A549 (cell line): ENCODE results near the gene RBMS3. TPM values are rescaled to one million over a fixed set of nuclear protein-coding genes. Genes with fewer than 3 reads are reported as not detected.

Experiments used
- ATAC-seq, 2 experiments: fragments of 200-7000 bp in 1 of 2; fragments of >200 bp in 1 of 2; cut with Nextera tagmentation in 1 of 2; cut with Tn5 transposase in 1 of 2; 3 replicates each; pipeline versions ENCODE4 v1.8.0 to v1.9.1; 2018 to 2020; ENCODE audit warnings: mild to moderate bottlenecking in 1 of 2, moderate library complexity in 1 of 2
- CTCF ChIA-PET: fragments of 300-600 bp; sonication (Branson Sonifier 250); formaldehyde crosslinking; extraction: SDS; loops from one replicate; lab custom pipeline; 2021; ENCODE audit warnings: antibody characterized with exemption, inconsistent platforms; lab: Yijun Ruan, JAX
- POLR2A ChIA-PET: fragments of 350-600 bp; formaldehyde crosslinking; extraction: SDS; loops from one replicate; lab custom pipeline; 2021; ENCODE audit warnings: antibody characterized with exemption, inconsistent platforms; lab: Yijun Ruan, JAX
- DNase-seq, 2 experiments: peaks; one replicate each; pipeline versions ENCODE4 v3.0.0 to v3.0.0-alpha.2; 2011 to 2016; ENCODE audit warnings: low read depth in 1 of 2, low spot score in 1 of 2
- FAIRE-seq: peaks from 2 replicates; lab custom pipeline; 2011; peaks lifted over from hg19 to GRCh38; lab: Jason Lieb, UNC
- H3K27ac ChIP-seq, 2 experiments: fragments of >200 bp; sonication (Bioruptor Twin); formaldehyde crosslinking; 3 replicates each; pipeline ENCODE4 v1.5.1; 2016 to 2017
- H3K4me1 ChIP-seq: fragments of >200 bp; sonication (Bioruptor Twin); formaldehyde crosslinking; 3 replicates; pipeline ENCODE4 v1.6.1; 2016
- H3K4me2 ChIP-seq: fragments of >200 bp; sonication (Bioruptor Twin); formaldehyde crosslinking; 3 replicates; pipeline ENCODE4 v1.6.1; 2016
- H3K4me3 ChIP-seq: fragments of >200 bp; sonication (Bioruptor Twin); formaldehyde crosslinking; 3 replicates; pipeline ENCODE4 v1.5.1; 2016
- H3K9me3 ChIP-seq: fragments of >200 bp; sonication (Bioruptor Twin); formaldehyde crosslinking; 3 replicates; pipeline ENCODE4 v1.6.1; 2016
- ATOH8 ChIP-seq: fragments of 250-450 bp; sonication (Bioruptor Pico); IDR thresholded peaks from 2 replicates; pipeline ENCODE4 v1.5.0; 2020; ENCODE audit warnings: low read depth, mild to moderate bottlenecking, moderate library complexity
- CBX8 ChIP-seq: fragments of 200-600 bp; sonication (generic); IDR thresholded peaks from 2 replicates; pipeline ENCODE4 v1.6.1; 2016
- CTCF ChIP-seq: fragments of >200 bp; sonication (Bioruptor Twin); formaldehyde crosslinking; IDR thresholded peaks from 3 replicates; pipeline ENCODE4 v1.5.1; 2016
- E2F6 ChIP-seq: IDR thresholded peaks from 2 replicates; pipeline ENCODE4 v1.6.1; 2012; ENCODE audit warnings: low read depth, borderline replicate concordance
- ELK1 ChIP-seq: fragments of 150-350 bp; IDR thresholded peaks from 2 replicates; pipeline ENCODE4 v1.6.1; 2014; ENCODE audit warnings: low read depth, mild to moderate bottlenecking, low read length
- FOSL2 ChIP-seq, 2 experiments: fragments of 450-650 bp in 1 of 2; fragments of >200 bp in 1 of 2; sonication (Bioruptor Twin) in 1 of 2; formaldehyde crosslinking; IDR thresholded peaks; 2 replicates each; pipeline versions ENCODE4 v1.5.0 to v1.6.1; 2016 to 2020; ENCODE audit warnings: mild to moderate bottlenecking in 1 of 2, moderate library complexity in 1 of 2
- HMGXB4 ChIP-seq: fragments of 250-450 bp; sonication (Bioruptor Pico); IDR thresholded peaks from 2 replicates; pipeline ENCODE4 v1.5.0; 2021; ENCODE audit warnings: mild to moderate bottlenecking, moderate library complexity, borderline replicate concordance
- HOXB13 ChIP-seq: fragments of 250-450 bp; sonication (Bioruptor Pico); IDR thresholded peaks from 2 replicates; pipeline ENCODE4 v1.5.0; 2020; ENCODE audit warnings: low read depth, mild to moderate bottlenecking, moderate library complexity
- HOXB5 ChIP-seq: fragments of 250-450 bp; sonication (Bioruptor Pico); IDR thresholded peaks from 2 replicates; pipeline ENCODE4 v1.5.0; 2020; ENCODE audit warnings: mild to moderate bottlenecking, moderate library complexity
- JUNB ChIP-seq: fragments of >200 bp; sonication (Bioruptor Twin); formaldehyde crosslinking; IDR thresholded peaks from 2 replicates; pipeline ENCODE4 v1.6.1; 2016
- KDM5A ChIP-seq: fragments of 200-600 bp; sonication (generic); IDR thresholded peaks from 2 replicates; pipeline ENCODE4 v1.6.1; 2016; ENCODE audit warnings: antibody characterized with exemption, mild to moderate bottlenecking
- MAFK ChIP-seq: fragments of 450-650 bp; IDR thresholded peaks from 2 replicates; pipeline ENCODE4 v1.6.1; 2014; ENCODE audit not compliant: partially characterized antibody
- MAX ChIP-seq: IDR thresholded peaks from 2 replicates; pipeline ENCODE4 v1.6.1; 2012
- MAZ ChIP-seq: fragments of 150-350 bp; IDR thresholded peaks from 2 replicates; pipeline ENCODE4 v1.6.1; 2014; ENCODE audit warnings: antibody characterized with exemption, low read depth, low read length, borderline replicate concordance
- MYC ChIP-seq: IDR thresholded peaks from 2 replicates; pipeline ENCODE4 v1.6.1; 2012; ENCODE audit warnings: mild to moderate bottlenecking, inconsistent platforms, low read length, improper control_type of control experiment, borderline replicate concordance
- NFE2L2 ChIP-seq: fragments of 150-350 bp; conservative IDR thresholded peaks from 2 replicates; pipeline ENCODE4 v1.6.1; 2014; ENCODE audit warnings: low read length
- PBX3 ChIP-seq: IDR thresholded peaks from 2 replicates; pipeline ENCODE4 v1.6.1; 2012
- RCOR1 ChIP-seq: fragments of 150-350 bp; IDR thresholded peaks from 2 replicates; pipeline ENCODE4 v1.6.1; 2014; ENCODE audit warnings: antibody characterized with exemption, low read length, low read depth
- RNF2 ChIP-seq: fragments of 200-600 bp; sonication (generic); IDR thresholded peaks from 2 replicates; pipeline ENCODE4 v1.6.1; 2016; ENCODE audit warnings: low read depth, mild to moderate bottlenecking, antibody characterized with exemption, moderate library complexity, borderline replicate concordance
- SMC3 ChIP-seq: fragments of >200 bp; sonication (Bioruptor Twin); formaldehyde crosslinking; IDR thresholded peaks from 3 replicates; pipeline ENCODE4 v1.6.1; 2018; ENCODE audit warnings: inconsistent platforms
- SREBF2 ChIP-seq: fragments of 450-650 bp; IDR thresholded peaks from 2 replicates; pipeline ENCODE4 v1.6.1; 2014; ENCODE audit warnings: mild to moderate bottlenecking, moderate library complexity
- TFCP2L1 ChIP-seq: fragments of 250-450 bp; sonication (Bioruptor Pico); IDR thresholded peaks from 2 replicates; pipeline ENCODE4 v1.5.0; 2021; ENCODE audit warnings: mild to moderate bottlenecking
- TP53 ChIP-seq: fragments of 250-450 bp; sonication (Bioruptor Pico); IDR thresholded peaks from 2 replicates; pipeline ENCODE4 v1.5.0; 2021; ENCODE audit warnings: mild to moderate bottlenecking, moderate library complexity
- whole genome bisulfite sequencing: methylation state at CpG from one replicate; pipeline ENCODE4 v1.1.6; 2017; ENCODE audit errors: missing lambda C conversion rate; 5-methylcytosine and 5-hydroxymethylcytosine counted together
- polyA plus RNA-seq, 4 experiments: library from polyadenylated mRNA; depleted of rRNA in 3 of 4; stranded (reverse); fragments of >200 nt; fragmentation: RNase III in 1 of 4; extraction: RNeasy Plus Mini Kit Qiagen cat#74134 plus additional on column Dnase treatment in 1 of 4; gene quantifications; 2 replicates in 3 of 4; 3 replicates in 1 of 4; pipeline ENCODE4 v1.2.3, GENCODE V29; 2011 to 2017

RBMS3 gene
- polyA plus RNA-seq, 2 of the 4 experiments (the other 2 are of a cell fraction): 0.92 to 4.1 TPM

GRCh38 chr3:29605845-29606244 lies 325.0 kb downstream of the RBMS3 start:
- H3K4me1 ChIP-seq: peaks cover 35% of the 10 kb centered on the region
- ATAC-seq: peak in 1 of 2 experiments; percentile 81; a peak in 3 of 6 replicates
- peak in 1 of 2 experiments; percentile 72 for DNase-seq
- peak overlapping the region; percentile 18 for H3K4me2 ChIP-seq
- H3K27ac ChIP-seq: peak overlapping the region; percentile 59 to 68
- no peaks in the 10 kb centered on the region for H3K9me3 ChIP-seq
- no peak for TF ChIP-seq TFCP2L1
- no peak for TF ChIP-seq MAZ
- TF ChIP-seq MAX: no peak
- TF ChIP-seq RCOR1: no peak
- TF ChIP-seq HOXB13: no peak
- TF ChIP-seq PBX3: no peak
- no peak for TF ChIP-seq CBX8
- no peak for TF ChIP-seq E2F6
- no peak for TF ChIP-seq SMC3
- no peak for TF ChIP-seq HOXB5 (CRISPR knock-in tag)
- TF ChIP-seq HMGXB4: no peak
- TF ChIP-seq SREBF2: no peak
- peak; percentile 90 for TF ChIP-seq MAFK
- TF ChIP-seq ATOH8: no peak
- no peak for TF ChIP-seq FOSL2 (IDR thresholded peaks at IDR 0.05)
- peak; percentile 12; the same call in 1 of the 2 replicates for TF ChIP-seq FOSL2 (CRISPR knock-in tag; IDR thresholded peaks at IDR 0.05)
- TF ChIP-seq CTCF: no peak
- peak; percentile 85 for TF ChIP-seq NFE2L2
- no peak for TF ChIP-seq TP53 (CRISPR knock-in tag)
- no peak for TF ChIP-seq JUNB
- no peak for TF ChIP-seq RNF2
- TF ChIP-seq ELK1: no peak
- no peak for TF ChIP-seq MYC
- no peak for TF ChIP-seq KDM5A
- CTCF ChIA-PET: no interaction called here
- peak; percentile 43 for FAIRE-seq
- POLR2A ChIA-PET: no interaction called here
- WGBS: 68% methylated on average over 2 of the region's 2 CpGs
- no peak overlapping the region for H3K4me3 ChIP-seq
